Tibial nerve (tissue), 4 donors: ENCODE results near the gene CASS4. TPM values are rescaled to one million over a fixed set of nuclear protein-coding genes. Genes with fewer than 3 reads are reported as not detected.

ENCODE experiments used
- DNase-seq, 2 donors: peaks; one replicate each; pipeline ENCODE4 v3.0.0-alpha.2; 2019; ENCODE audit warnings: low spot score in 2 of 2
- H3K27ac ChIP-seq, 4 donors: fragments of 200-600 bp; sonication (generic) in 3 of 4; one replicate each; pipeline ENCODE4 v1.5.1; 2017 to 2019; ENCODE audit warnings: mild to moderate bottlenecking in 1 of 4
- H3K27me3 ChIP-seq, 2 donors: fragments of 200-600 bp; sonication (generic) in 1 of 2; one replicate each; pipeline versions ENCODE4 v1.5.1 to v1.6.0; 2017 to 2019
- H3K36me3 ChIP-seq, 3 donors: fragments of 200-600 bp; sonication (generic); one replicate each; pipeline ENCODE4 v1.5.1; 2018 to 2019
- H3K4me1 ChIP-seq, 4 donors: fragments of 200-600 bp; sonication (generic) in 3 of 4; one replicate each; pipeline ENCODE4 v1.5.1; 2017 to 2019
- H3K4me3 ChIP-seq, 4 donors: fragments of 200-600 bp; sonication (generic) in 3 of 4; one replicate each; pipeline ENCODE4 v1.5.1; 2017 to 2019; ENCODE audit warnings: mild to moderate bottlenecking in 1 of 4, moderate library complexity in 1 of 4
- H3K9me3 ChIP-seq, 4 donors: fragments of 200-600 bp; sonication (generic) in 3 of 4; one replicate each; pipeline ENCODE4 v1.5.1; 2017 to 2019
- CTCF ChIP-seq, 5 experiments: fragments of 200-600 bp in 3 of 5; fragments of 450-650 bp in 2 of 5; sonication (generic) in 3 of 5; IDR thresholded peaks; one replicate each; pipeline ENCODE4 v1.5.1; 2016 to 2019; ENCODE audit warnings: antibody characterized with exemption in 5 of 5, mild to moderate bottlenecking in 3 of 5, moderate library complexity in 2 of 5
- EP300 ChIP-seq, 2 donors: sonication (generic); formaldehyde crosslinking; IDR thresholded peaks; one replicate each; pipeline ENCODE4 v1.6.1; 2017; ENCODE audit warnings: antibody characterized with exemption in 2 of 2, mild to moderate bottlenecking in 1 of 2
- POLR2A ChIP-seq, 2 donors: fragments of 450-650 bp; IDR thresholded peaks; one replicate each; pipeline ENCODE4 v1.6.1; 2017; ENCODE audit warnings: antibody characterized with exemption in 2 of 2, mild to moderate bottlenecking in 2 of 2, moderate library complexity in 2 of 2
- WGBS, 2 donors: methylation state at CpG; one replicate each; pipeline ENCODE4 v1.1.5; 2018; 5-methylcytosine and 5-hydroxymethylcytosine counted together
- total RNA-seq, 4 donors: library from RNA; depleted of rRNA; stranded (reverse); fragments of >200 nt; gene quantifications; one replicate each; pipeline ENCODE4 v1.1.0, GENCODE V29; 2016

CASS4 gene
- total RNA-seq, 4 donors from 2014 or later: 2.0 to 7.5 (median 3.6) TPM

GRCh38 chr20:56447227-56447626, 35.2 kb downstream of the CASS4 start:
- no peaks in the 10 kb centered on the region for H3K27me3 ChIP-seq
- no peaks in the 10 kb centered on the region for H3K9me3 ChIP-seq
- no peak overlapping the region for H3K4me3 ChIP-seq
- H3K27ac ChIP-seq: no peak overlapping the region
- TF ChIP-seq CTCF (IDR thresholded peaks at IDR 0.05) (no peak), POLR2A (IDR thresholded peaks at IDR 0.05) (no peak), EP300 (IDR thresholded peaks at IDR 0.05) (no peak)
- H3K4me1 ChIP-seq: no peaks in the 10 kb centered on the region
- H3K36me3 ChIP-seq: no peaks in the 10 kb centered on the region
- DNase-seq: no peak

GRCh38 chr20:56449459-56449858, 37.4 kb downstream of the CASS4 start:
- H3K27ac ChIP-seq: no peak overlapping the region
- no peak for DNase-seq
- WGBS, 2 donors: 87% methylated on average over 5 of the region's 5 CpGs

GRCh38 chr20:56451056-56451765, 39.2 kb downstream of the CASS4 start:
- TF ChIP-seq EP300 (IDR thresholded peaks at IDR 0.05) (no peak), POLR2A (IDR thresholded peaks at IDR 0.05) (no peak)
- DNase-seq: no peak
- Histone ChIP-seq H3K27me3 (no peaks in the 10 kb centered on the region), H3K4me3 (no peak overlapping the region), H3K4me1 (no peaks in the 10 kb centered on the region), H3K36me3 (no peaks in the 10 kb centered on the region), H3K9me3 (no peaks in the 10 kb centered on the region), H3K27ac (no peak overlapping the region)
- 82 to 86% methylated on average over 13 of the region's 13 CpGs for WGBS, 2 donors

More at GRCh38 chr20:56449459-56449858, 37.4 kb downstream of the CASS4 start:
- Histone ChIP-seq H3K4me3 (no peak overlapping the region), H3K27me3 (no peaks in the 10 kb centered on the region), H3K9me3 (no peaks in the 10 kb centered on the region), H3K36me3 (no peaks in the 10 kb centered on the region), H3K4me1 (no peaks in the 10 kb centered on the region)
- TF ChIP-seq CTCF (IDR thresholded peaks at IDR 0.05) (no peak), EP300 (IDR thresholded peaks at IDR 0.05) (no peak), POLR2A (IDR thresholded peaks at IDR 0.05) (no peak)

GRCh38 chr20:56453352-56453751, 41.3 kb downstream of the CASS4 start:
- no peak overlapping the region for H3K4me3 ChIP-seq
- H3K27me3 ChIP-seq: no peaks in the 10 kb centered on the region
- H3K4me1 ChIP-seq: no peaks in the 10 kb centered on the region
- no peak for DNase-seq
- TF ChIP-seq EP300 (IDR thresholded peaks at IDR 0.05): no peak
- no peak for TF ChIP-seq CTCF (IDR thresholded peaks at IDR 0.05)
- no peak for TF ChIP-seq POLR2A (IDR thresholded peaks at IDR 0.05)
- no peaks in the 10 kb centered on the region for H3K36me3 ChIP-seq
- H3K9me3 ChIP-seq: no peaks in the 10 kb centered on the region
- 81 to 85% methylated on average over 5 of the region's 5 CpGs for WGBS, 2 donors
- H3K27ac ChIP-seq: no peak overlapping the region

GRCh38 chr20:56454754-56455153, 42.7 kb downstream of the CASS4 start:
- no peaks in the 10 kb centered on the region for H3K4me1 ChIP-seq

More at GRCh38 chr20:56454754-56455153, 42.7 kb downstream of the CASS4 start:
- Histone ChIP-seq H3K9me3 (no peaks in the 10 kb centered on the region), H3K36me3 (no peaks in the 10 kb centered on the region), H3K4me3 (no peak overlapping the region), H3K27ac (no peak overlapping the region), H3K27me3 (no peaks in the 10 kb centered on the region)
- 79 to 85% methylated on average over 7 of the region's 7 CpGs for WGBS, 2 donors
- DNase-seq: no peak
- TF ChIP-seq EP300 (IDR thresholded peaks at IDR 0.05) (no peak), POLR2A (IDR thresholded peaks at IDR 0.05) (no peak), CTCF (IDR thresholded peaks at IDR 0.05) (no peak)
